ENCODE results near the gene BATF3. TPM values are rescaled to one million over a fixed set of nuclear protein-coding genes. Genes with fewer than 3 reads are reported as not detected.

BATF3 gene
- total RNA-seq, 1 donor from 2014 or later: not detected

DNA sequence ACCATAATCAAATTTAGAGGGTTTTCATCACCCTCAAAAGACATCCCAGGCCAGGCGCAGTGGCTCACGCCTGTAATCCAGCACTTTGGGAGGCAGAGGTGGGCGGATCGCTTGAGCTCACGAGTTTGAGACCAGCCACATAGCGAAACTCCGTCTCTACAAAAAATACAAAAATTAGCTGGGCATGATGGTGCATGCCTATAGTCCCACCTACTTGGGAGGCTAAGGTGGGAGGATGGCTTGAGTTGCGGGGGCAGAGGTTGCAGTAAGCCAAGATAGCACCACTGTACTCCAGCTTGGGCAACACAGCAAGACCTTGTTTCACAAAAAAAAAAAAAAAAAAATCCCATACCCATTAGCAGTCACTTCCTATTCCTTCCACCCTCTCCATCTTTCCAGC lies 33.5 kb upstream of the BATF3 start:
- H3K9me3 ChIP-seq (ENCODE audit: low read depth): no peaks in the 10 kb centered on the region
- H4K20me1 ChIP-seq (ENCODE audit: low read depth): no peaks in the 10 kb centered on the region
- no peak overlapping the region for H2AFZ ChIP-seq (replicated peaks)
- Mint-ChIP-seq H3K36me3 (peaks cover 8% of the 10 kb centered on the region), H3K4me1 (no peaks in the 10 kb centered on the region), H3K27me3 (ENCODE audit: insufficient read depth, low read depth) (peaks cover 4% of the 10 kb centered on the region), H3K9me3 (no peaks in the 10 kb centered on the region), H3K4me3 (no peak overlapping the region), H3K27ac (no peak overlapping the region)
- no peak for TF ChIP-seq EZH2 (IDR thresholded peaks at IDR 0.05)
- TF ChIP-seq, protein P1, sequence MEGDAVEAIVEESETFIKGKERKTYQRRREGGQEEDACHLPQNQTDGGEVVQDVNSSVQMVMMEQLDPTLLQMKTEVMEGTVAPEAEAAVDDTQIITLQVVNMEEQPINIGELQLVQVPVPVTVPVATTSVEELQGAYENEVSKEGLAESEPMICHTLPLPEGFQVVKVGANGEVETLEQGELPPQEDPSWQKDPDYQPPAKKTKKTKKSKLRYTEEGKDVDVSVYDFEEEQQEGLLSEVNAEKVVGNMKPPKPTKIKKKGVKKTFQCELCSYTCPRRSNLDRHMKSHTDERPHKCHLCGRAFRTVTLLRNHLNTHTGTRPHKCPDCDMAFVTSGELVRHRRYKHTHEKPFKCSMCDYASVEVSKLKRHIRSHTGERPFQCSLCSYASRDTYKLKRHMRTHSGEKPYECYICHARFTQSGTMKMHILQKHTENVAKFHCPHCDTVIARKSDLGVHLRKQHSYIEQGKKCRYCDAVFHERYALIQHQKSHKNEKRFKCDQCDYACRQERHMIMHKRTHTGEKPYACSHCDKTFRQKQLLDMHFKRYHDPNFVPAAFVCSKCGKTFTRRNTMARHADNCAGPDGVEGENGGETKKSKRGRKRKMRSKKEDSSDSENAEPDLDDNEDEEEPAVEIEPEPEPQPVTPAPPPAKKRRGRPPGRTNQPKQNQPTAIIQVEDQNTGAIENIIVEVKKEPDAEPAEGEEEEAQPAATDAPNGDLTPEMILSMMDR (IDR thresholded peaks at IDR 0.05): no peak
- TF ChIP-seq EZH2phosphoT487 (IDR thresholded peaks at IDR 0.05): no peak
- no peak overlapping the region for H3K27ac ChIP-seq
- no peak overlapping the region for H3K9ac ChIP-seq
- H3K4me3 ChIP-seq: no peak overlapping the region
- no peak for DNase-seq (ENCODE audit: low spot score)
- no peaks in the 10 kb centered on the region for H3K79me2 ChIP-seq (ENCODE audit: low read depth)
- H3K36me3 ChIP-seq: no peaks in the 10 kb centered on the region
- no peaks in the 10 kb centered on the region for H3K27me3 ChIP-seq
- no peaks in the 10 kb centered on the region for H3K4me1 ChIP-seq
- H3K4me2 ChIP-seq: no peak overlapping the region
- H3F3A ChIP-seq (ENCODE audit: low read depth): no peaks in the 10 kb centered on the region

- no peaks in the 10 kb centered on the region for H3K36me3 ChIP-seq
- Mint-ChIP-seq H3K4me1 (no peaks in the 10 kb centered on the region), H3K27me3 (ENCODE audit: insufficient read depth, low read depth) (peaks cover 4% of the 10 kb centered on the region), H3K4me3 (no peak overlapping the region), H3K36me3 (peaks cover 16% of the 10 kb centered on the region), H3K9me3 (peaks cover 4% of the 10 kb centered on the region), H3K27ac (no peak overlapping the region)
- H3K9ac ChIP-seq: no peak overlapping the region
- no peak overlapping the region for H3K27ac ChIP-seq
- H3K4me2 ChIP-seq: no peak overlapping the region
- DNase-seq (ENCODE audit: low spot score): no peak
- H3K79me2 ChIP-seq (ENCODE audit: low read depth): no peaks in the 10 kb centered on the region
- H3F3A ChIP-seq (ENCODE audit: low read depth): no peaks in the 10 kb centered on the region
- no peaks in the 10 kb centered on the region for H3K9me3 ChIP-seq (ENCODE audit: low read depth)
- no peak overlapping the region for H2AFZ ChIP-seq (replicated peaks)
- no peaks in the 10 kb centered on the region for H4K20me1 ChIP-seq (ENCODE audit: low read depth)
- no peak overlapping the region for H3K4me3 ChIP-seq
- no peaks in the 10 kb centered on the region for H3K27me3 ChIP-seq
- no peak for TF ChIP-seq EZH2phosphoT487 (IDR thresholded peaks at IDR 0.05)
- TF ChIP-seq EZH2 (IDR thresholded peaks at IDR 0.05): no peak
- TF ChIP-seq, protein P1 (IDR thresholded peaks at IDR 0.05): no peak
- no peaks in the 10 kb centered on the region for H3K4me1 ChIP-seq
Observed at GRCh38 chr1:212731630-212732029, 32.0 kb upstream of the BATF3 start.

GRCh38 chr1:212728606-212729005 lies 29.0 kb upstream of the BATF3 start:
- no peak for DNase-seq (ENCODE audit: low spot score)
- no peak overlapping the region for H2AFZ ChIP-seq (replicated peaks)
- H3K36me3 ChIP-seq: no peaks in the 10 kb centered on the region
- no peak overlapping the region for H3K9ac ChIP-seq
- peaks cover 19% of the 10 kb centered on the region for H3K9me3 Mint-ChIP-seq
- peaks cover 31% of the 10 kb centered on the region for H3K36me3 Mint-ChIP-seq
- H3K27me3 Mint-ChIP-seq (ENCODE audit: insufficient read depth, low read depth): peaks cover 2% of the 10 kb centered on the region
- TF ChIP-seq, protein P1 (IDR thresholded peaks at IDR 0.05): no peak
- no peak for TF ChIP-seq EZH2 (IDR thresholded peaks at IDR 0.05)
- TF ChIP-seq EZH2phosphoT487 (IDR thresholded peaks at IDR 0.05): no peak
- no peaks in the 10 kb centered on the region for H3K79me2 ChIP-seq (ENCODE audit: low read depth)
- no peak overlapping the region for H3K4me3 ChIP-seq
- H3K9me3 ChIP-seq (ENCODE audit: low read depth): no peaks in the 10 kb centered on the region
- no peak overlapping the region for H3K27ac ChIP-seq
- H3K4me2 ChIP-seq: no peak overlapping the region
- no peak overlapping the region for H3K4me3 Mint-ChIP-seq
- H3K4me1 Mint-ChIP-seq: no peaks in the 10 kb centered on the region
- H3K27me3 ChIP-seq: no peaks in the 10 kb centered on the region
- H3F3A ChIP-seq (ENCODE audit: low read depth): no peaks in the 10 kb centered on the region
- no peaks in the 10 kb centered on the region for H4K20me1 ChIP-seq (ENCODE audit: low read depth)
- H3K27ac Mint-ChIP-seq: no peak overlapping the region
- H3K4me1 ChIP-seq: no peaks in the 10 kb centered on the region

Measured in neural progenitor cell (in vitro differentiated cells).